ENCODE measurements around the gene RALGAPA1.
A peak's percentile ranks its signal among the peaks of the same experiment; 100 is the strongest.
"Not testable (repeated sequence)": the region's sequence is repeated elsewhere in the genome, so short reads cannot be mapped to it uniquely, and the experiment has no call there.

RALGAPA1 gene

GRCh38 chr14:35594616-35595015, 214.5 kb downstream of the RALGAPA1 start:
- DNase-seq (ENCODE audit: low spot score), result no peak
- no peak for TF ChIP-seq CTCF (IDR thresholded peaks at IDR 0.05; ENCODE audit: extremely low read depth, missing control alignments)

DNA sequence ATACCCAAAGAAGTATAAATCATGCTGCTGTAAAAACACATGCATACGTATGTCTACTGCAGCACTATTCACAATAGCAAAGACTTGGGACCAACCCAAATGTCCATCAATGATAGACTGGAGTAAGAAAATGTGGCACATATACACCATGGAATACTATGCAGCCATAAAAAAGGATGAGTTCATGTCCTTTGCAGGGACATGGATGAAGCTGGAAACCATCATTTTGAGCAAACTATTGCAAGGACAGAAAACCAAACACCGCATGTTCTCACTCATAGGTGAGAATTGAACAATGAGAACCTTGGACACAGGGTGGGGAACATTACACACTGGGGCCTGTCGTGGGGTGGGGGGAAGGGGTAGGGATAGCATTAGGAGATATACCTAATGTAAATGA, 221.7 kb downstream of the RALGAPA1 start:
- not testable (repeated sequence) for DNase-seq (ENCODE audit: low spot score)

GRCh38 chr14:35578639-35579038, 230.5 kb downstream of the RALGAPA1 start:
- DNase-seq (ENCODE audit: low spot score), result no peak
- TF ChIP-seq CTCF (IDR thresholded peaks at IDR 0.05; ENCODE audit: extremely low read depth, missing control alignments), result no peak

GRCh38 chr14:35578135-35578534, 231.0 kb downstream of the RALGAPA1 start:
- DNase-seq (ENCODE audit: low spot score), result no peak
- TF ChIP-seq CTCF (IDR thresholded peaks at IDR 0.05; ENCODE audit: extremely low read depth, missing control alignments), result no peak

GRCh38 chr14:35576856-35577255, 232.2 kb downstream of the RALGAPA1 start:
- TF ChIP-seq CTCF (IDR thresholded peaks at IDR 0.05; ENCODE audit: extremely low read depth, missing control alignments), result no peak
- DNase-seq (ENCODE audit: low spot score), result no peak

GRCh38 chr14:35576260-35576659, 232.8 kb downstream of the RALGAPA1 start:
- no peak for TF ChIP-seq CTCF (IDR thresholded peaks at IDR 0.05; ENCODE audit: extremely low read depth, missing control alignments)
- DNase-seq (ENCODE audit: low spot score), result no peak

- TF ChIP-seq CTCF (IDR thresholded peaks at IDR 0.05; ENCODE audit: extremely low read depth, missing control alignments), result no peak
- DNase-seq (ENCODE audit: low spot score), result no peak
These were observed 235.2 kb downstream of the RALGAPA1 start for GRCh38 chr14:35573911-35574310.

- peak; percentile 10 for DNase-seq (ENCODE audit: low spot score)
- no peak for TF ChIP-seq CTCF (IDR thresholded peaks at IDR 0.05; ENCODE audit: extremely low read depth, missing control alignments)
These were observed 237.5 kb downstream of the RALGAPA1 start for GRCh38 chr14:35571598-35571997.

All from GM20000 (cell line).